Activated CD8-positive, alpha-beta T cell treated with anti-CD3 and anti-CD28 coated beads for 36 hours (primary cell): Measurements from ENCODE around the gene PDIA3. TPM values are rescaled to one million over a fixed set of nuclear protein-coding genes. Genes with fewer than 3 reads are reported as not detected.
"Not testable (repeated sequence)": the region's sequence is repeated elsewhere in the genome, so short reads cannot be mapped to it uniquely, and the experiment has no call there.

Experiments used
- ATAC-seq: fragments of 200-7000 bp; cut with Tn5 transposase; one replicate; pipeline ENCODE4 v1.10.0; 2021; ENCODE audit warnings: mild to moderate bottlenecking, moderate library complexity
- CTCF ChIA-PET: fragments of 350-600 bp; sonication (Branson Sonifier 250); formaldehyde crosslinking; loops from one replicate; lab custom pipeline; 2021; ENCODE audit warnings: antibody characterized with exemption; lab: Charles Lee
- POLR2A ChIA-PET: fragments of 350-600 bp; sonication (Branson Sonifier 250); formaldehyde crosslinking; loops from one replicate; lab custom pipeline; 2021; ENCODE audit warnings: antibody characterized with exemption; lab: Charles Lee
- DNase-seq: peaks from one replicate; pipeline ENCODE4 v3.0.0-alpha.2; 2020
- H3K27ac Mint-ChIP-seq: one replicate; pipeline ENCODE4 v1.8.0; 2021; ENCODE audit warnings: mild to moderate bottlenecking, mixed read lengths
- H3K27me3 Mint-ChIP-seq: one replicate; pipeline ENCODE4 v1.8.0; 2021; ENCODE audit warnings: mixed read lengths
- H3K36me3 Mint-ChIP-seq: one replicate; pipeline ENCODE4 v1.8.0; 2021; ENCODE audit warnings: low read depth, mixed read lengths
- H3K4me1 Mint-ChIP-seq: one replicate; pipeline ENCODE4 v1.8.0; 2021; ENCODE audit warnings: low read depth, mixed read lengths
- H3K4me3 Mint-ChIP-seq: one replicate; pipeline ENCODE4 v1.8.0; 2021; ENCODE audit warnings: mild to moderate bottlenecking, moderate library complexity, mixed read lengths
- H3K9me3 Mint-ChIP-seq: one replicate; pipeline ENCODE4 v1.8.0; 2021; ENCODE audit warnings: mixed read lengths
- CTCF ChIP-seq: fragments of 200-600 bp; IDR thresholded peaks from one replicate; pipeline ENCODE4 v1.8.0; 2022; ENCODE audit warnings: antibody characterized with exemption, mild to moderate bottlenecking
- intact Hi-C: fragments of 100-400 bp; cut with micrococcal nuclease; formaldehyde crosslinking; loops from one replicate; pipeline ENCODE4 v1.10.0; 2022
- total RNA-seq, 2 experiments: library from RNA; stranded (reverse); gene quantifications; one replicate each; pipeline ENCODE4 v1.2.3, GENCODE V29; 2021

The PDIA3 gene
- total RNA-seq, 2 experiments from 2014 or later = 213 to 241 TPM

- peaks cover 3% of the 10 kb centered on the region for H3K27me3 Mint-ChIP-seq
- peaks cover 5% of the 10 kb centered on the region for H3K4me1 Mint-ChIP-seq
- H3K4me3 Mint-ChIP-seq = no peak overlapping the region
- intact Hi-C loops = no loop called here
- TF ChIP-seq CTCF = no peak
- H3K36me3 Mint-ChIP-seq = peaks cover 2% of the 10 kb centered on the region
- no peaks in the 10 kb centered on the region for H3K9me3 Mint-ChIP-seq
- CTCF ChIA-PET = no interaction called here
- H3K27ac Mint-ChIP-seq = no peak overlapping the region
- no peak for DNase-seq
- ATAC-seq = no peak
- POLR2A ChIA-PET = interaction anchor here (1.6 kb wide), 1 partner anchor 10 kb away, joined by 4 read pairs; no protein-coding TSS in a partner anchor
Measured at GRCh38 chr15:43735416-43735815, 10.8 kb upstream of the PDIA3 start.

- H3K9me3 Mint-ChIP-seq, H3K27me3 Mint-ChIP-seq, CTCF ChIA-PET, intact Hi-C loops: not testable (repeated sequence)
- POLR2A ChIA-PET = interaction anchor here (0.8 to 1.6 kb wide), 5 partner anchors 18 to 85 kb away, joined by 3 to 4 read pairs (median 3); partner anchors contain the start of genes HYPK, MFAP1, SERF2 and SERINC4
- peak; percentile 46 for DNase-seq
- peak overlapping the region; percentile 98 for H3K27ac Mint-ChIP-seq
- ATAC-seq = peak; percentile 18
- H3K4me3 Mint-ChIP-seq = peak overlapping the region; percentile 96
- peaks cover 27% of the 10 kb centered on the region for H3K4me1 Mint-ChIP-seq
- peaks cover 28% of the 10 kb centered on the region for H3K36me3 Mint-ChIP-seq
Measured at GRCh38 chr15:43746903-43747309, 668 bp downstream of the PDIA3 start.

- Mint-ChIP-seq H3K4me3 (peak overlapping the region; percentile 96), H3K27ac (peak overlapping the region; percentile 85), H3K27me3 (no peaks in the 10 kb centered on the region), H3K4me1 (peaks cover 39% of the 10 kb centered on the region), H3K9me3 (no peaks in the 10 kb centered on the region), H3K36me3 (peaks cover 37% of the 10 kb centered on the region)
- DNase-seq (peak; percentile 26), ATAC-seq (peak; percentile 15)
- POLR2A ChIA-PET = interaction anchor here (0.9 to 1.8 kb wide), 2 partner anchors 8 to 79 kb away, joined by 3 to 5 read pairs; no protein-coding TSS in a partner anchor
- no peak for TF ChIP-seq CTCF
- intact Hi-C loops = no loop called here
- CTCF ChIA-PET = interaction anchor here (1.5 kb wide), 1 partner anchor 308 kb away, joined by 4 read pairs; no protein-coding TSS in a partner anchor
Measured at GRCh38 chr15:43748376-43748775, 2.1 kb downstream of the PDIA3 start.

GRCh38 chr15:43749690-43750345 lies 3.6 kb downstream of the PDIA3 start:
- peak; percentile 69 for DNase-seq
- CTCF ChIA-PET = interaction anchor here (1.3 to 1.6 kb wide), 3 partner anchors 20 to 309 kb away, joined by 4 to 7 read pairs (median 4); partner anchors contain the start of gene ELL3
- peak; percentile 43 for ATAC-seq
- no peak for TF ChIP-seq CTCF
- peak overlapping the region; percentile 85 for H3K27ac Mint-ChIP-seq
- POLR2A ChIA-PET = interaction anchor here (0.7 to 2.4 kb wide), 7 partner anchors 21 to 239 kb away, joined by 3 to 9 read pairs (median 3); partner anchors contain the start of genes ELL3, HYPK and SERINC4
- no peaks in the 10 kb centered on the region for H3K9me3 Mint-ChIP-seq
- H3K4me3 Mint-ChIP-seq = peak overlapping the region; percentile 96
- H3K36me3 Mint-ChIP-seq = peaks cover 41% of the 10 kb centered on the region
- H3K27me3 Mint-ChIP-seq = no peaks in the 10 kb centered on the region
- intact Hi-C loops = no loop called here
- peaks cover 45% of the 10 kb centered on the region for H3K4me1 Mint-ChIP-seq

GRCh38 chr15:43751885-43752284 lies 5.6 kb downstream of the PDIA3 start:
- no peak for DNase-seq
- H3K27ac Mint-ChIP-seq = peak overlapping the region; percentile 25

More at GRCh38 chr15:43751885-43752284, 5.6 kb downstream of the PDIA3 start:
- no peaks in the 10 kb centered on the region for H3K9me3 Mint-ChIP-seq
- no peak for TF ChIP-seq CTCF
- H3K36me3 Mint-ChIP-seq = peaks cover 49% of the 10 kb centered on the region
- ATAC-seq = no peak
- POLR2A ChIA-PET = interaction anchor here (1.3 kb wide), 1 partner anchor 25 kb away, joined by 3 read pairs; the partner anchor contains the start of gene ELL3
- CTCF ChIA-PET = interaction anchor here (1.2 to 9.8 kb wide), 2 partner anchors 20 to 25 kb away, joined by 3 to 52 read pairs; partner anchors contain the start of gene ELL3
- intact Hi-C loops = no loop called here
- H3K4me3 Mint-ChIP-seq = no peak overlapping the region
- H3K27me3 Mint-ChIP-seq = no peaks in the 10 kb centered on the region
- peaks cover 48% of the 10 kb centered on the region for H3K4me1 Mint-ChIP-seq
